ENCODE data around the gene IL23R.

IL23R gene

DNA sequence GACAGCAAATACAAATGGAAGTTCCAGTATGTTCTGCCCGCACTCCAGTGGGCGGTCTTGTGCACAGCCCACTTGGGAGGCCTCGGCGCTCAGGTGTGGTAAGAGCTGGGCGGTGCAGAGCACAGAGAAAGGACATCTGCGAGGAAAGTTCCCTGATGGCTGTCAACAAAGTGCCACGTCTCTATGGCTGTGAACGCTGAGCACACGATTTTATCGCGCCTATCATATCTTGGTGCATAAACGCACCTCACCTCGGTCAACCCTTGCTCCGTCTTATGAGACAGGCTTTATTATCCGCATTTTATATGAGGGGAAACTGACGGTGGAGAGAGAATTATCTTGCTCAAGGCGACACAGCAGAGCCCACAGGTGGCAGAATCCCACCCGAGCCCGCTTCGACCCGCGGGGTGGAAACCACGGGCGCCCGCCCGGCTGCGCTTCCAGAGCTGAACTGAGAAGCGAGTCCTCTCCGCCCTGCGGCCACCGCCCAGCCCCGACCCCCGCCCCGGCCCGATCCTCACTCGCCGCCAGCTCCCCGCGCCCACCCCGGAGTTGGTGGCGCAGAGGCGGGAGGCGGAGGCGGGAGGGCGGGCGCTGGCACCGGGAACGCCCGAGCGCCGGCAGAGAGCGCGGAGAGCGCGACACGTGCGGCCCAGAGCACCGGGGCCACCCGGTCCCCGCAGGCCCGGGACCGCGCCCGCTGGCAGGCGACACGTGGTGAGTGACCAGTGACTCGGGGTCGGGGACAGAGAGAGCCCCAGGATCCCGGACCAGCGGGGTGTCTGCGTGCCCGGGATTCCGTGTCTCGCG lies 141.2 kb downstream of the IL23R start, which contains the start of gene IL12RB2:
Gene IL12RB2 (plus strand): TSS at position 623 of the 810 bp plus-strand sequence. CDS start 12,496 bp downstream, outside the sequence.
- no peak for DNase-seq

DNA sequence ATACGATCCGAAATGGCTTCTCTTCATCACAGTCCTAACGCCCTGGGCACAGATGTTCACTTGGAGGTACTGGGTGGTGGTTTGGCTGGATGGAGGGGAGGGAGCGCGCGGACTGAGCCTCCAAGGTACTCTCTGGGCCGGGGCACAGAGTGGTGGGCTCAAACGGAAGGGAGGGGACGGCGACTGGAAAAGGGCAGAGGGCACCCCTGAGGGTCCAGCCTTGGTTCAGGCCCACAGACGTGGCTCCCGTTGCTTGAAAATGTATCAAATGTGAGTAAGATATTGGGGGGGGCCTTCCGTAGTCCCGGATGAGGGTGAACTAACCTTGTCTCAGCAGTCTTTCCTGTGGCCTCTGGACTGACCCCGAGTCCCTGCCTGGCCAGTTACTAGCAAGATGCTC lies 141.9 kb downstream of the IL23R start:
- DNase-seq, result no peak

Data from midbrain (tissue), 1 donor.